H9 (cell line): ENCODE results near the gene SRP19. TPM values are rescaled to one million over a fixed set of nuclear protein-coding genes. Genes with fewer than 3 reads are reported as not detected.
"Not testable (repeated sequence)": the region's sequence is repeated elsewhere in the genome, so short reads cannot be mapped to it uniquely, and the experiment has no call there.

Experiments used
- DNase-seq: peaks from one replicate; pipeline ENCODE4 v3.0.0-alpha.2; 2017
- H2AFZ ChIP-seq: one replicate; pipeline ENCODE4 v1.6.1; 2013; ENCODE audit warnings: mild to moderate bottlenecking, low read length, control low read depth, moderate library complexity
- H2AK5ac ChIP-seq: 2 replicates; pipeline ENCODE4 v1.6.1; 2013; ENCODE audit warnings: low read length, control low read depth, mixed read lengths; ENCODE audit not compliant: insufficient read length
- H2BK120ac ChIP-seq: one replicate; pipeline ENCODE4 v1.6.1; 2013; ENCODE audit warnings: low read depth, mild to moderate bottlenecking, low read length, control low read depth, inconsistent platforms; ENCODE audit not compliant: poor library complexity, severe bottlenecking
- H2BK12ac ChIP-seq: 2 replicates; pipeline ENCODE4 v1.6.1; 2013; ENCODE audit warnings: low read length, control low read depth, mixed read lengths, low read depth; ENCODE audit not compliant: insufficient read length
- H2BK15ac ChIP-seq: 2 replicates; pipeline ENCODE4 v1.6.1; 2013; ENCODE audit warnings: low read depth, low read length, control low read depth
- H2BK20ac ChIP-seq: one replicate; pipeline ENCODE4 v1.6.1; 2013; ENCODE audit warnings: low read depth, mild to moderate bottlenecking, low read length, control low read depth, inconsistent platforms; ENCODE audit not compliant: poor library complexity, severe bottlenecking
- H2BK5ac ChIP-seq: 2 replicates; pipeline ENCODE4 v1.6.1; 2013; ENCODE audit warnings: low read length, control low read depth, mixed read lengths; ENCODE audit not compliant: insufficient read length
- H3K14ac ChIP-seq: 2 replicates; pipeline ENCODE4 v1.6.1; 2013; ENCODE audit warnings: low read length, control low read depth; ENCODE audit not compliant: insufficient read depth
- H3K18ac ChIP-seq: 2 replicates; pipeline ENCODE4 v1.6.1; 2013; ENCODE audit warnings: low read depth, mild to moderate bottlenecking, mixed read lengths, low read length, control low read depth; ENCODE audit not compliant: insufficient read length
- H3K23ac ChIP-seq: 2 replicates; pipeline ENCODE4 v1.6.1; 2013; ENCODE audit warnings: low read length, control low read depth, mixed read lengths, low read depth; ENCODE audit not compliant: insufficient read length
- H3K23me2 ChIP-seq: 2 replicates; pipeline ENCODE4 v1.6.1; 2013; ENCODE audit warnings: low read depth, mild to moderate bottlenecking, mixed read lengths, low read length, control low read depth; ENCODE audit not compliant: insufficient read length, poor library complexity, severe bottlenecking
- H3K27ac ChIP-seq: 2 replicates; pipeline ENCODE4 v1.5.1; 2013; ENCODE audit warnings: low read length, control low read depth, mixed read lengths, low read depth; ENCODE audit not compliant: insufficient read length
- H3K27me3 ChIP-seq: 2 replicates; pipeline ENCODE4 v1.6.1; 2013; ENCODE audit warnings: low read length, control low read depth, inconsistent platforms; ENCODE audit not compliant: insufficient read depth
- H3K4ac ChIP-seq: 2 replicates; pipeline ENCODE4 v1.6.1; 2013; ENCODE audit warnings: low read depth, mild to moderate bottlenecking, control low read depth, inconsistent platforms, low read length, moderate library complexity
- H3K4me1 ChIP-seq: 2 replicates; pipeline ENCODE4 v1.6.1; 2013; ENCODE audit warnings: low read length, control low read depth, inconsistent platforms; ENCODE audit not compliant: insufficient read depth
- H3K4me2 ChIP-seq: 2 replicates; pipeline ENCODE4 v1.6.1; 2013; ENCODE audit warnings: low read length, control low read depth, mixed read lengths; ENCODE audit not compliant: insufficient read length, insufficient read depth
- H3K56ac ChIP-seq: 2 replicates; pipeline ENCODE4 v1.6.1; 2013; ENCODE audit warnings: low read depth, mild to moderate bottlenecking, mixed read lengths, low read length, control low read depth; ENCODE audit not compliant: insufficient read length
- H3K79me1 ChIP-seq: 2 replicates; pipeline ENCODE4 v1.6.1; 2013; ENCODE audit warnings: low read depth, mild to moderate bottlenecking, moderate library complexity, low read length, control low read depth, inconsistent platforms; ENCODE audit not compliant: insufficient read depth, poor library complexity, severe bottlenecking
- H3K79me2 ChIP-seq: 2 replicates; pipeline ENCODE4 v1.6.1; 2013; ENCODE audit warnings: low read length, control low read depth, inconsistent platforms; ENCODE audit not compliant: insufficient read depth
- H3K9ac ChIP-seq: 2 replicates; pipeline ENCODE4 v1.6.1; 2013; ENCODE audit warnings: low read length, control low read depth, mixed read lengths; ENCODE audit not compliant: insufficient read length; ENCODE audit errors: extremely low read depth
- H3K9me3 ChIP-seq: one replicate; pipeline ENCODE4 v1.6.1; 2013; ENCODE audit warnings: low read depth, low read length, inconsistent platforms; ENCODE audit not compliant: control insufficient read depth
- H3T11ph ChIP-seq: one replicate; pipeline ENCODE4 v1.6.1; 2013; ENCODE audit warnings: mild to moderate bottlenecking, low read length, control low read depth, inconsistent platforms
- H4K20me1 ChIP-seq: one replicate; pipeline ENCODE4 v1.6.1; 2013; ENCODE audit not compliant: control insufficient read depth, insufficient read length, insufficient read depth
- H4K5ac ChIP-seq: 2 replicates; pipeline ENCODE4 v1.6.1; 2013; ENCODE audit warnings: low read depth, mild to moderate bottlenecking, mixed read lengths, low read length, control low read depth; ENCODE audit not compliant: insufficient read length
- H4K8ac ChIP-seq: replicated peaks from 2 replicates; pipeline ENCODE4 v1.6.1; 2013; ENCODE audit warnings: low read length, control low read depth, mixed read lengths, low read depth; ENCODE audit not compliant: insufficient read length
- H4K91ac ChIP-seq: 2 replicates; pipeline ENCODE4 v1.6.1; 2013; ENCODE audit warnings: low read depth, mild to moderate bottlenecking, moderate library complexity, mixed read lengths, low read length, control low read depth; ENCODE audit not compliant: insufficient read length
- H3K27ac Mint-ChIP-seq, 3 experiments: 2 replicates in 2 of 3; 3 replicates in 1 of 3; pipeline ENCODE4 v1.8.0; 2020 to 2021; ENCODE audit warnings: mixed read lengths in 3 of 3, mild to moderate bottlenecking in 1 of 3, moderate library complexity in 1 of 3
- H3K27me3 Mint-ChIP-seq: 2 replicates; pipeline ENCODE4 v1.8.0; 2021; ENCODE audit warnings: low read depth, mild to moderate bottlenecking, moderate library complexity, mixed read lengths
- H3K36me3 Mint-ChIP-seq, 3 experiments: 2 replicates in 2 of 3; 3 replicates in 1 of 3; pipeline ENCODE4 v1.8.0; 2020 to 2021; ENCODE audit warnings: low read depth in 3 of 3, mixed read lengths in 3 of 3; ENCODE audit not compliant: insufficient read depth in 1 of 3
- H3K4me1 Mint-ChIP-seq, 2 experiments: 2 replicates each; pipeline ENCODE4 v1.8.0; 2020; ENCODE audit warnings: mixed read lengths in 2 of 2
- H3K4me3 Mint-ChIP-seq, 2 experiments: 2 replicates in 1 of 2; 3 replicates in 1 of 2; pipeline ENCODE4 v1.8.0; 2020 to 2021; ENCODE audit warnings: mild to moderate bottlenecking in 2 of 2, mixed read lengths in 2 of 2, moderate library complexity in 1 of 2
- H3K9me3 Mint-ChIP-seq, 2 experiments: 2 replicates in 1 of 2; 3 replicates in 1 of 2; pipeline ENCODE4 v1.8.0; 2020; ENCODE audit warnings: mild to moderate bottlenecking in 2 of 2, mixed read lengths in 2 of 2, moderate library complexity in 1 of 2
- WGBS: extraction: QIAGEN DNeasy Blood & Tissue Kit; methylation state at CpG from one replicate; pipeline ENCODE4 v1.1.7; 2013; ENCODE audit warnings: missing lambda C conversion rate, low lambda C conversion rate, mixed read lengths; ENCODE audit not compliant: insufficient read length; ENCODE audit errors: extremely low coverage; 5-methylcytosine and 5-hydroxymethylcytosine counted together
- total RNA-seq: library from RNA; stranded (reverse); gene quantifications from 2 replicates; pipeline ENCODE4 v1.2.1, GENCODE V29; 2021
- TF ChIP-seq, protein P1 (sequence below): fragments of 200-600 bp; sonication (generic); conservative IDR thresholded peaks from 3 replicates; pipeline ENCODE4 v1.8.0; 2021; ENCODE audit warnings: antibody characterized with exemption, mild to moderate bottlenecking

SRP19 gene
- total RNA-seq, 1 experiment from 2014 or later = 78.9 TPM

DNA sequence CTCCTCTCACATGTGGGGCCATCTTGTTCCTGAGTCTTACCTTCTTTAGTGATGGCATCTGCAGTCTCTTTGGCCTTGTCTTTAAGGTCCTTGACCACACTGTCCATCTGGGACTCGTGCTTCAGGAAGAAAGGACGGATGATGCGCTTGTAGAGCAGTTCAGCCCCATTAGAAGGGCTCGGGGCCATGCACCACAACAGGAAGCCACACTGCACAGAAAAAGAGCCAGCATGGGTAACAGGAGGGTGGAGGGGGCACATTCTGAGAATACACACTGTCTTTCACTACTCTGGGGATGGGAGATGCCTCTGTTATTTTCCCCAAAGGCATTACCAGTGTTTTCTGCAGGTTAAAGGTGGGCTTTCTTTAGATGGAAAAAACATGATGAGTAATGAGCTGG, 25.9 kb downstream of the SRP19 start:
- H3K56ac ChIP-seq = no peak overlapping the region
- Mint-ChIP-seq H3K4me1 (no peaks in the 10 kb centered on the region), H3K9me3 (no peaks in the 10 kb centered on the region), H3K36me3 (peaks cover 6 to 33% (median 21%) of the 10 kb centered on the region in 3 experiments; a peak in 6 of 7 replicates), H3K27ac (peak overlapping the region in 2 of 3 experiments; percentile 34; a peak in 1 of 7 replicates), H3K27me3 (no peaks in the 10 kb centered on the region), H3K4me3 (no peak overlapping the region)
- no peaks in the 10 kb centered on the region for H3K9me3 ChIP-seq
- TF ChIP-seq, protein P1, sequence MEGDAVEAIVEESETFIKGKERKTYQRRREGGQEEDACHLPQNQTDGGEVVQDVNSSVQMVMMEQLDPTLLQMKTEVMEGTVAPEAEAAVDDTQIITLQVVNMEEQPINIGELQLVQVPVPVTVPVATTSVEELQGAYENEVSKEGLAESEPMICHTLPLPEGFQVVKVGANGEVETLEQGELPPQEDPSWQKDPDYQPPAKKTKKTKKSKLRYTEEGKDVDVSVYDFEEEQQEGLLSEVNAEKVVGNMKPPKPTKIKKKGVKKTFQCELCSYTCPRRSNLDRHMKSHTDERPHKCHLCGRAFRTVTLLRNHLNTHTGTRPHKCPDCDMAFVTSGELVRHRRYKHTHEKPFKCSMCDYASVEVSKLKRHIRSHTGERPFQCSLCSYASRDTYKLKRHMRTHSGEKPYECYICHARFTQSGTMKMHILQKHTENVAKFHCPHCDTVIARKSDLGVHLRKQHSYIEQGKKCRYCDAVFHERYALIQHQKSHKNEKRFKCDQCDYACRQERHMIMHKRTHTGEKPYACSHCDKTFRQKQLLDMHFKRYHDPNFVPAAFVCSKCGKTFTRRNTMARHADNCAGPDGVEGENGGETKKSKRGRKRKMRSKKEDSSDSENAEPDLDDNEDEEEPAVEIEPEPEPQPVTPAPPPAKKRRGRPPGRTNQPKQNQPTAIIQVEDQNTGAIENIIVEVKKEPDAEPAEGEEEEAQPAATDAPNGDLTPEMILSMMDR = no peak
- H3K79me2 ChIP-seq = 0 out of 2 replicates have a peak, but pooled peaks cover 2% of the 10 kb centered on the region
- H2BK12ac ChIP-seq = no peak overlapping the region
- H3K23me2 ChIP-seq = no peaks in the 10 kb centered on the region
- DNase-seq = no peak
- no peak overlapping the region for H4K5ac ChIP-seq
- H3K4me2 ChIP-seq = no peak overlapping the region
- H3K27me3 ChIP-seq = no peaks in the 10 kb centered on the region
- H3K18ac ChIP-seq = no peak overlapping the region
- no peaks in the 10 kb centered on the region for H4K20me1 ChIP-seq
- no peaks in the 10 kb centered on the region for H3K79me1 ChIP-seq
- no peak overlapping the region for H2AK5ac ChIP-seq
- H3K4ac ChIP-seq = no peak overlapping the region
- no peaks in the 10 kb centered on the region for H3K4me1 ChIP-seq
- no peak overlapping the region for H2BK20ac ChIP-seq
- no peak overlapping the region for H3K27ac ChIP-seq
- H2BK5ac ChIP-seq = no peak overlapping the region
- no peak overlapping the region for H3T11ph ChIP-seq
- H4K91ac ChIP-seq = no peak overlapping the region
- WGBS = no CpG with 5 or more reads among the region's 4 CpGs
- H2AFZ ChIP-seq = no peak overlapping the region
- H3K14ac ChIP-seq = no peak overlapping the region
- H2BK15ac ChIP-seq = no peak overlapping the region
- no peak overlapping the region for H2BK120ac ChIP-seq
- no peak overlapping the region for H3K23ac ChIP-seq
- no peak overlapping the region for H3K9ac ChIP-seq
- no peak overlapping the region for H4K8ac ChIP-seq

DNA sequence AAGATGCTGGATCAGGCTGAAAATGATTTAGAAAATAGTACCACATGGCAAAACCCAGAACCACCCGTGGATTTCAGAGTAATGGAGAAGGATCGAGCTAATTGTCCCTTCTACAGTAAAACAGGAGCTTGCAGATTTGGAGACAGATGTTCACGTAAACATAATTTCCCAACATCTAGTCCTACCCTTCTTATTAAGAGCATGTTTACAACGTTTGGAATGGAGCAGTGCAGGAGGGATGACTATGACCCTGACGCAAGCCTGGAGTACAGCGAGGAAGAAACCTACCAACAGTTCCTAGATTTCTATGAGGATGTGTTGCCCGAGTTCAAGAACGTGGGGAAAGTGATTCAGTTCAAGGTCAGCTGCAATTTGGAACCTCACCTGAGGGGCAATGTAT, 31.0 kb downstream of the SRP19 start:
- not testable (repeated sequence) for H3K4me1 ChIP-seq, H4K20me1 ChIP-seq, H3K9ac ChIP-seq, H3K27me3 ChIP-seq, H2BK15ac ChIP-seq, H3T11ph ChIP-seq, H2BK5ac ChIP-seq, H3K23me2 ChIP-seq, H3K4me2 ChIP-seq, H3K9me3 Mint-ChIP-seq, H2BK120ac ChIP-seq, DNase-seq, H3K4ac ChIP-seq, H3K27me3 Mint-ChIP-seq, H3K27ac Mint-ChIP-seq, H3K4me3 Mint-ChIP-seq, H3K56ac ChIP-seq, H3K14ac ChIP-seq, H4K91ac ChIP-seq, H2AK5ac ChIP-seq, H3K27ac ChIP-seq, H3K23ac ChIP-seq, H3K4me1 Mint-ChIP-seq, H2BK20ac ChIP-seq, H2BK12ac ChIP-seq, H2AFZ ChIP-seq, H4K5ac ChIP-seq, H3K79me2 ChIP-seq, H4K8ac ChIP-seq, H3K18ac ChIP-seq, H3K9me3 ChIP-seq, H3K79me1 ChIP-seq
- H3K36me3 Mint-ChIP-seq = peaks cover 6 to 26% (median 19%) of the 10 kb centered on the region in 3 experiments; a peak in 6 of 7 replicates
- WGBS = no CpG with 5 or more reads among the region's 8 CpGs
